HEK293 (cell line): ENCODE data around the gene AIFM3.
A peak's percentile ranks its signal among the peaks of the same experiment; 100 is the strongest.

ENCODE experiments used
- BCL11A ChIP-seq: fragments of 450-650 bp; formaldehyde crosslinking; IDR thresholded peaks from 2 replicates; pipeline ENCODE4 v1.5.1; 2016; ENCODE audit warnings: low read depth, missing biosample characterization, missing genetic modification characterization
- CTCF ChIP-seq: fragments of 450-650 bp; formaldehyde crosslinking; IDR thresholded peaks from 2 replicates; pipeline ENCODE4 v1.5.1; 2016; ENCODE audit warnings: missing biosample characterization, missing genetic modification characterization
- KLF1 ChIP-seq: fragments of 450-650 bp; formaldehyde crosslinking; IDR thresholded peaks from 2 replicates; pipeline ENCODE4 v1.5.1; 2016; ENCODE audit warnings: missing biosample characterization, missing genetic modification characterization
- PBX3 ChIP-seq: sonication (generic); formaldehyde crosslinking; IDR thresholded peaks from 2 replicates; pipeline ENCODE4 v1.8.1; 2022; ENCODE audit warnings: mild to moderate bottlenecking, moderate library complexity, missing genetic modification reagents
- SALL2 ChIP-seq: fragments of 450-650 bp; formaldehyde crosslinking; IDR thresholded peaks from 2 replicates; pipeline ENCODE4 v1.5.0; 2017; ENCODE audit warnings: missing biosample characterization, mild to moderate bottlenecking, missing genetic modification characterization, borderline replicate concordance
- SCRT2 ChIP-seq: fragments of 450-650 bp; formaldehyde crosslinking; IDR thresholded peaks from 2 replicates; pipeline ENCODE4 v1.5.1; 2016; ENCODE audit warnings: missing biosample characterization, missing genetic modification characterization
- SP7 ChIP-seq: fragments of 450-650 bp; formaldehyde crosslinking; IDR thresholded peaks from 2 replicates; pipeline ENCODE4 v1.5.1; 2016; ENCODE audit warnings: missing biosample characterization, missing genetic modification characterization
- TCF7L2 ChIP-seq: IDR thresholded peaks from 2 replicates; pipeline ENCODE4 v1.6.1; 2011; ENCODE audit warnings: low read depth, mild to moderate bottlenecking, inconsistent platforms, low read length, moderate library complexity, borderline replicate concordance
- TSHZ1 ChIP-seq: fragments of 450-650 bp; formaldehyde crosslinking; IDR thresholded peaks from 2 replicates; pipeline ENCODE4 v1.5.1; 2016; ENCODE audit warnings: missing biosample characterization, missing genetic modification characterization, borderline replicate concordance
- ZBTB21 ChIP-seq: fragments of 450-650 bp; formaldehyde crosslinking; IDR thresholded peaks from 2 replicates; pipeline ENCODE4 v1.5.1; 2017; ENCODE audit warnings: missing biosample characterization, missing genetic modification characterization
- ZBTB48 ChIP-seq: fragments of 450-650 bp; formaldehyde crosslinking; IDR thresholded peaks from 2 replicates; pipeline ENCODE4 v1.5.1; 2016; ENCODE audit warnings: missing biosample characterization, missing genetic modification characterization
- ZBTB6 ChIP-seq: fragments of 450-650 bp; formaldehyde crosslinking; IDR thresholded peaks from 2 replicates; pipeline ENCODE4 v1.5.1; 2017; ENCODE audit warnings: missing biosample characterization, missing genetic modification characterization
- ZNF121 ChIP-seq: fragments of 450-650 bp; formaldehyde crosslinking; IDR thresholded peaks from 2 replicates; pipeline ENCODE4 v1.5.1; 2016; ENCODE audit warnings: missing biosample characterization, missing genetic modification characterization
- ZNF146 ChIP-seq: fragments of 450-650 bp; formaldehyde crosslinking; IDR thresholded peaks from 2 replicates; pipeline ENCODE4 v1.5.1; 2016; ENCODE audit warnings: missing biosample characterization, missing genetic modification characterization
- ZNF16 ChIP-seq: fragments of 450-650 bp; formaldehyde crosslinking; IDR thresholded peaks from 2 replicates; pipeline ENCODE4 v1.5.1; 2016; ENCODE audit warnings: low read depth, missing biosample characterization, missing genetic modification characterization
- ZNF169 ChIP-seq: fragments of 450-650 bp; formaldehyde crosslinking; IDR thresholded peaks from 2 replicates; pipeline ENCODE4 v1.5.1; 2016; ENCODE audit warnings: missing biosample characterization, missing genetic modification characterization
- ZNF248 ChIP-seq: fragments of 450-650 bp; formaldehyde crosslinking; IDR thresholded peaks from 2 replicates; pipeline ENCODE4 v1.5.1; 2017; ENCODE audit warnings: missing biosample characterization, missing genetic modification characterization
- ZNF366 ChIP-seq: fragments of 450-650 bp; formaldehyde crosslinking; conservative IDR thresholded peaks from 2 replicates; pipeline ENCODE4 v1.5.1; 2016; ENCODE audit warnings: missing biosample characterization, missing genetic modification characterization
- ZNF48 ChIP-seq: fragments of 450-650 bp; formaldehyde crosslinking; IDR thresholded peaks from 2 replicates; pipeline ENCODE4 v1.5.1; 2016; ENCODE audit warnings: missing biosample characterization, missing genetic modification characterization
- ZNF501 ChIP-seq: fragments of 450-650 bp; formaldehyde crosslinking; IDR thresholded peaks from 2 replicates; pipeline ENCODE4 v1.5.1; 2016; ENCODE audit warnings: missing biosample characterization, missing genetic modification characterization
- ZNF510 ChIP-seq: fragments of 450-650 bp; formaldehyde crosslinking; IDR thresholded peaks from 2 replicates; pipeline ENCODE4 v1.5.1; 2018; ENCODE audit warnings: mild to moderate bottlenecking, missing genetic modification characterization, missing biosample characterization; ENCODE audit not compliant: insufficient replicate concordance
- ZNF561 ChIP-seq: fragments of 450-650 bp; IDR thresholded peaks from 2 replicates; pipeline ENCODE4 v1.5.1; 2018; ENCODE audit warnings: missing biosample characterization, missing genetic modification characterization, borderline replicate concordance
- ZNF596 ChIP-seq: fragments of 450-650 bp; IDR thresholded peaks from 2 replicates; pipeline ENCODE4 v1.5.0; 2018; ENCODE audit warnings: missing biosample characterization, mild to moderate bottlenecking, missing genetic modification characterization, moderate library complexity
- ZNF639 ChIP-seq: fragments of 450-650 bp; formaldehyde crosslinking; IDR thresholded peaks from 2 replicates; pipeline ENCODE4 v1.5.1; 2016; ENCODE audit warnings: missing biosample characterization, missing genetic modification characterization
- ZNF692 ChIP-seq: fragments of 450-650 bp; formaldehyde crosslinking; IDR thresholded peaks from 2 replicates; pipeline ENCODE4 v1.5.1; 2016; ENCODE audit warnings: missing biosample characterization, missing genetic modification characterization
- ZNF792 ChIP-seq: fragments of 450-650 bp; formaldehyde crosslinking; IDR thresholded peaks from 2 replicates; pipeline ENCODE4 v1.5.1; 2016; ENCODE audit warnings: missing biosample characterization, missing genetic modification characterization
- ZSCAN23 ChIP-seq: fragments of 450-650 bp; formaldehyde crosslinking; IDR thresholded peaks from 2 replicates; pipeline ENCODE4 v1.5.1; 2016; ENCODE audit warnings: missing biosample characterization, missing genetic modification characterization
- ZSCAN30 ChIP-seq: fragments of 450-650 bp; IDR thresholded peaks from 2 replicates; pipeline ENCODE4 v1.5.1; 2018; ENCODE audit warnings: missing biosample characterization, mild to moderate bottlenecking, missing genetic modification characterization, moderate library complexity
- ZSCAN5A ChIP-seq: fragments of 450-650 bp; formaldehyde crosslinking; IDR thresholded peaks from 2 replicates; pipeline ENCODE4 v1.5.1; 2016; ENCODE audit warnings: missing biosample characterization, missing genetic modification characterization

The AIFM3 gene

GRCh38 chr22:21000987-21001600, 34.0 kb downstream of the AIFM3 start (continued):
- TF ChIP-seq ZNF639 (tag by site-specific recombination), result no peak
- 0 out of 2 replicates have a peak, but pooled peaks have one; percentile 81 for TF ChIP-seq ZNF792 (tag by site-specific recombination)
- TF ChIP-seq ZNF692 (tag by site-specific recombination), result peak; percentile 51; the same call in 1 of the 2 replicates
- no peak for TF ChIP-seq ZSCAN30
- no peak for TF ChIP-seq TCF7L2
- no peak for TF ChIP-seq ZNF561 (tag by site-specific recombination)
- no peak for TF ChIP-seq ZBTB21
- no peak for TF ChIP-seq PBX3
- TF ChIP-seq ZNF248 (tag by site-specific recombination), result no peak
- no peak for TF ChIP-seq SP7 (tag by site-specific recombination)
- no peak for TF ChIP-seq ZNF596 (tag by site-specific recombination)
- no peak for TF ChIP-seq KLF1 (tag by site-specific recombination)
- TF ChIP-seq ZNF146 (tag by site-specific recombination), result no peak
- peak; percentile 11; the same call in 1 of the 2 replicates for TF ChIP-seq BCL11A (tag by site-specific recombination)
- no peak for TF ChIP-seq ZNF48
- TF ChIP-seq SALL2 (tag by site-specific recombination), result no peak
- TF ChIP-seq SCRT2, result no peak
- no peak for TF ChIP-seq ZSCAN23 (tag by site-specific recombination)
- no peak for TF ChIP-seq ZNF366 (tag by site-specific recombination)
- no peak for TF ChIP-seq ZSCAN5A (tag by site-specific recombination)
- no peak for TF ChIP-seq TSHZ1 (tag by site-specific recombination)
- no peak for TF ChIP-seq ZNF510 (tag by site-specific recombination)
- 0 out of 2 replicates have a peak, but pooled peaks have one; percentile 16 for TF ChIP-seq ZBTB48
- no peak for TF ChIP-seq ZNF501 (tag by site-specific recombination)
- TF ChIP-seq CTCF (tag by site-specific recombination), result no peak
- no peak for TF ChIP-seq ZBTB6
- TF ChIP-seq ZNF121 (tag by site-specific recombination), result no peak
- no peak for TF ChIP-seq ZNF169 (tag by site-specific recombination)
- TF ChIP-seq ZNF16, result no peak
